ENCODE data around the gene AGPAT3. TPM values are rescaled to one million over a fixed set of nuclear protein-coding genes. Genes with fewer than 3 reads are reported as not detected.

Gene AGPAT3
- total and polyA plus RNA-seq, 2 donors (not counting 1 experiment from before 2014, with no cell fraction given) = 29.4 to 44.9 TPM

DNA sequence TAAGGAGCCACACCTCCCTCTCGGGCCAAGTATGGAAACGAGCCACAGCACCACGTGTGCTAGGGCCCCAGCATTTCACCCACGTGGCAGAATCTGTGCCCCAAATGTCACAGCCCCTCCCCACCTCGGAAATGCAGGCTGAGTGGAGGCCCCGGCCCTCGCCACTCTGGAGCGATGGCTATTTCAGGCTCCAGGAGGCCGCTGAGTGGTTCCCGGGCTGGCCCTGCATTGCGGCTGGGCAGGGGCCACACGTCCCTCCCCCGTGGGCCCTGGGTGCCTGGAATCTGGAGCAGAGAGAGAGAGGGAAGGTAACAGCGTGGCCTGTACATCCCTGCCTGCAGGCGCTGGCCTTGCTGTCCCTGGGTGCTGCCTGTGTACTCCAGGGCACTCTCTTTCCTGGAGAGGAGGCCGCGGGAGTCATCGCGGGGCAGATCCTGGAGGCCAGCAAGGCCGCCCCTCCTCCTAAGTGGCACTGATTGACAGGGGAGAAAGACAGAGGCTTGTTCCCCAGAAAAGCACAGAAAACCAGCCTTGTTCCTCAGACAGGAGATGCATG, 79.1 kb downstream of the AGPAT3 start:
- no peak for DNase-seq (ENCODE audit: low read depth in 2 of 2)
- H3K36me3 ChIP-seq (ENCODE audit: control insufficient read depth, insufficient read depth, low read length) = no peaks in the 10 kb centered on the region
- no peaks in the 10 kb centered on the region for H4K20me1 ChIP-seq (ENCODE audit: control insufficient read depth, extremely low read depth, insufficient read depth, low read length)

DNA sequence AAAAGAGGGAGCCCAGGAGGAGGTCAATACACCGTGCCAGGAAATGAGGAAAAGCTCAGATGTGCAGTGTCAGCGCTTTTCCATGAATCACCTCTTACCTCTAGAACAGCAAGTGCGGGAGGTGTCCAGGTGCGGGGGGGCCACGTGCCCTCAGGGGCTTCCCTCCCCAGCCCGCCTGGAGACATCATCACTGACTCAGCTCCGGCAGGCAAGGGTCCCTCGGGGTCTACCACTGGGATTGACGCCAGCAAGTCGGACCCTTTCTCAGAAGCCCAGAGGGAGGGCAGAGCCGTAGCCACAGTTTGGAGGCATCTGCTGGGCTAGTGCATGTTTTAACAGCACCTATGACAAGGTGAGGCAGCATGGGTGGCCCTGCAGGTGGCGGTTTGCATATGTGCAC, 79.7 kb downstream of the AGPAT3 start:
- TF ChIP-seq, protein P1, sequence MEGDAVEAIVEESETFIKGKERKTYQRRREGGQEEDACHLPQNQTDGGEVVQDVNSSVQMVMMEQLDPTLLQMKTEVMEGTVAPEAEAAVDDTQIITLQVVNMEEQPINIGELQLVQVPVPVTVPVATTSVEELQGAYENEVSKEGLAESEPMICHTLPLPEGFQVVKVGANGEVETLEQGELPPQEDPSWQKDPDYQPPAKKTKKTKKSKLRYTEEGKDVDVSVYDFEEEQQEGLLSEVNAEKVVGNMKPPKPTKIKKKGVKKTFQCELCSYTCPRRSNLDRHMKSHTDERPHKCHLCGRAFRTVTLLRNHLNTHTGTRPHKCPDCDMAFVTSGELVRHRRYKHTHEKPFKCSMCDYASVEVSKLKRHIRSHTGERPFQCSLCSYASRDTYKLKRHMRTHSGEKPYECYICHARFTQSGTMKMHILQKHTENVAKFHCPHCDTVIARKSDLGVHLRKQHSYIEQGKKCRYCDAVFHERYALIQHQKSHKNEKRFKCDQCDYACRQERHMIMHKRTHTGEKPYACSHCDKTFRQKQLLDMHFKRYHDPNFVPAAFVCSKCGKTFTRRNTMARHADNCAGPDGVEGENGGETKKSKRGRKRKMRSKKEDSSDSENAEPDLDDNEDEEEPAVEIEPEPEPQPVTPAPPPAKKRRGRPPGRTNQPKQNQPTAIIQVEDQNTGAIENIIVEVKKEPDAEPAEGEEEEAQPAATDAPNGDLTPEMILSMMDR (conservative IDR thresholded peaks at IDR 0.05 in 1 of 2, IDR thresholded peaks at IDR 0.05 in 1 of 2; ENCODE audit: low read depth in 1 of 2, low read length in 2 of 2) = no peak
- no peak for TF ChIP-seq EZH2 (IDR thresholded peaks at IDR 0.05; ENCODE audit: low read length, missing control alignments)
- H4K20me1 ChIP-seq (ENCODE audit: control insufficient read depth, extremely low read depth, insufficient read depth, low read length) = no peaks in the 10 kb centered on the region
- no peaks in the 10 kb centered on the region for H3K79me2 ChIP-seq (ENCODE audit: control insufficient read depth, insufficient read depth, low read length)
- H3K4me1 ChIP-seq (ENCODE audit: control insufficient read depth, extremely low read depth, insufficient read depth, low read length) = no peaks in the 10 kb centered on the region
- no peak overlapping the region for H3K4me3 ChIP-seq (replicated peaks in 1 of 4; ENCODE audit: control extremely low read depth in 1 of 4, insufficient read depth in 1 of 4, low read depth in 3 of 4, low read length in 4 of 4)
- H3K27ac ChIP-seq (ENCODE audit: insufficient read depth, low read length) = no peak overlapping the region
- no peak overlapping the region for H3K9ac ChIP-seq (ENCODE audit: insufficient read depth, low read length)
- no peak overlapping the region for H2AFZ ChIP-seq (ENCODE audit: low read length)
- no peak for DNase-seq (ENCODE audit: low read depth in 2 of 2)
- H3K4me2 ChIP-seq (ENCODE audit: extremely low read depth, insufficient read depth, low read length) = no peak overlapping the region
- H3K36me3 ChIP-seq (ENCODE audit: control insufficient read depth, insufficient read depth, low read length) = no peaks in the 10 kb centered on the region
- H3K27me3 ChIP-seq (ENCODE audit: control insufficient read depth, insufficient read depth, low read length) = no peaks in the 10 kb centered on the region
- no peaks in the 10 kb centered on the region for H3K9me3 ChIP-seq (ENCODE audit: control insufficient read depth, insufficient read depth, low read depth, low read length)

More for the DNA sequence above, 79.1 kb downstream of the AGPAT3 start:
- Histone ChIP-seq H3K9ac (ENCODE audit: insufficient read depth, low read length) (no peak overlapping the region), H3K4me2 (ENCODE audit: extremely low read depth, insufficient read depth, low read length) (no peak overlapping the region), H2AFZ (ENCODE audit: low read length) (no peak overlapping the region), H3K79me2 (ENCODE audit: control insufficient read depth, insufficient read depth, low read length) (no peaks in the 10 kb centered on the region), H3K4me3 (replicated peaks in 1 of 4; ENCODE audit: control extremely low read depth in 1 of 4, insufficient read depth in 1 of 4, low read depth in 3 of 4, low read length in 4 of 4) (no peak overlapping the region), H3K27ac (ENCODE audit: insufficient read depth, low read length) (no peak overlapping the region), H3K9me3 (ENCODE audit: control insufficient read depth, insufficient read depth, low read depth, low read length) (no peaks in the 10 kb centered on the region), H3K27me3 (ENCODE audit: control insufficient read depth, insufficient read depth, low read length) (no peaks in the 10 kb centered on the region), H3K4me1 (ENCODE audit: control insufficient read depth, extremely low read depth, insufficient read depth, low read length) (no peaks in the 10 kb centered on the region)
- TF ChIP-seq EZH2 (IDR thresholded peaks at IDR 0.05; ENCODE audit: low read length, missing control alignments) = no peak
- TF ChIP-seq, protein P1 (conservative IDR thresholded peaks at IDR 0.05 in 1 of 2, IDR thresholded peaks at IDR 0.05 in 1 of 2; ENCODE audit: low read depth in 1 of 2, low read length in 2 of 2) = no peak

DNA sequence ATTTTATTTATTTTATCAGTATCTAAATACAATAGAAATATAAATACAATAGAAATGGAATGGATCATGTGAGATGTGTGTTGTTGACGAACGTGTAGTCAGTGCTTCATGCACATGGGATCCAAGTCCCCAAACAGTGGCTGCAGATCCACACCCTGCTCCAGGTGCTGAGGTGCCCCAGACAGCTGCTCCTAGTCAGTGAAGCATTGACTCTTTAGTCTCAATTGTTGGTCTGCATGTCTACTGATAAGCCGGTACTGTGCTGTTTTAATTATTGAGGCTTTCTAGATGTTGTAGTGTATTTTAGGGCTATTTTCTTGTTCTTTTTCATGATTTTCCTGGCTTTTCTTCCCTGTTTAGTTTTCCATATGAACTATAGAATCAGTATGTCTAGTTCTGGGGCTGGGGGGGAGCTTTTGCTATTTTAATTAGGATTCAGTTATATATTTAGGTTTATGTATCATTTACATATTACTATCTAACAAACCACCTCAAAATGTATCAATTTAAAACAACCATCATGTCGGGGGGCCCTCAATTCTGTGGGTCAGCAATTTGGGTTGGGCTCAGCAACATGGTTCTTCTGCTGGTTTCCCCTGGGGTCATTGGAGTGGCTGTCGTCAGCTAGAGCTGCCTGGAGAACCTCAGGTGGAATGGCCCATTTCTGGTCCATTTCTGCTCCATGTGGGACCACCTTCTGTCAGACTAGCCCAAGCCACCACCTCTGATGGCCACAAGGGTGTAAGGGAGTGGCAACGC, 83.9 kb downstream of the AGPAT3 start:
- TF ChIP-seq, protein P1 (conservative IDR thresholded peaks at IDR 0.05 in 1 of 2, IDR thresholded peaks at IDR 0.05 in 1 of 2; ENCODE audit: low read depth in 1 of 2, low read length in 2 of 2) = no peak

More for the DNA sequence above, 83.9 kb downstream of the AGPAT3 start:
- Histone ChIP-seq H4K20me1 (ENCODE audit: control insufficient read depth, extremely low read depth, insufficient read depth, low read length) (no peaks in the 10 kb centered on the region), H3K9ac (ENCODE audit: insufficient read depth, low read length) (no peak overlapping the region), H3K4me2 (ENCODE audit: extremely low read depth, insufficient read depth, low read length) (no peak overlapping the region), H2AFZ (ENCODE audit: low read length) (no peak overlapping the region), H3K27me3 (ENCODE audit: control insufficient read depth, insufficient read depth, low read length) (no peaks in the 10 kb centered on the region), H3K9me3 (ENCODE audit: control insufficient read depth, insufficient read depth, low read depth, low read length) (no peaks in the 10 kb centered on the region), H3K36me3 (ENCODE audit: control insufficient read depth, insufficient read depth, low read length) (no peaks in the 10 kb centered on the region), H3K4me3 (replicated peaks in 1 of 4; ENCODE audit: control extremely low read depth in 1 of 4, insufficient read depth in 1 of 4, low read depth in 3 of 4, low read length in 4 of 4) (no peak overlapping the region), H3K4me1 (ENCODE audit: control insufficient read depth, extremely low read depth, insufficient read depth, low read length) (no peaks in the 10 kb centered on the region), H3K27ac (ENCODE audit: insufficient read depth, low read length) (no peak overlapping the region), H3K79me2 (ENCODE audit: control insufficient read depth, insufficient read depth, low read length) (no peaks in the 10 kb centered on the region)
- DNase-seq (ENCODE audit: low read depth in 2 of 2) = no peak
